Ovary (tissue), 9 donors: ENCODE data around the gene PIK3R5. TPM values are rescaled to one million over a fixed set of nuclear protein-coding genes. Genes with fewer than 3 reads are reported as not detected.

Experiments
- DNase-seq, 5 donors: peaks; one replicate each; pipeline ENCODE4 v3.0.0-alpha.2; 2019 to 2020
- H3K27ac ChIP-seq, 2 donors: fragments of 200-600 bp; one replicate each; pipeline versions ENCODE4 v1.5.1 to v1.8.0; 2019 to 2022
- H3K27me3 ChIP-seq: fragments of 200-600 bp; one replicate; pipeline ENCODE4 v1.8.0; 2022
- H3K36me3 ChIP-seq: fragments of 200-600 bp; sonication (generic); one replicate; pipeline ENCODE4 v1.5.1; 2019
- H3K4me1 ChIP-seq: one replicate; pipeline ENCODE4 v1.8.1; 2013; ENCODE audit warnings: mild to moderate bottlenecking, moderate library complexity; ENCODE audit not compliant: insufficient read depth
- H3K4me3 ChIP-seq: fragments of 200-600 bp; sonication (generic); one replicate; pipeline ENCODE4 v1.5.1; 2017
- H3K9me3 ChIP-seq, 2 donors: fragments of 200-600 bp in 1 of 2; sonication (generic) in 1 of 2; one replicate each; pipeline versions ENCODE4 v1.5.1 to v1.8.1; 2013 to 2019; ENCODE audit warnings: mild to moderate bottlenecking in 1 of 2, moderate library complexity in 1 of 2
- EP300 ChIP-seq: sonication (generic); formaldehyde crosslinking; IDR thresholded peaks from one replicate; pipeline ENCODE4 v1.6.1; 2017; ENCODE audit warnings: antibody characterized with exemption
- POLR2A ChIP-seq: fragments of 450-650 bp; IDR thresholded peaks from one replicate; pipeline ENCODE4 v1.6.1; 2017; ENCODE audit warnings: antibody characterized with exemption, mild to moderate bottlenecking, moderate library complexity
- WGBS, 3 donors: extraction: QIAGEN DNeasy Blood & Tissue Kit in 1 of 3; methylation state at CpG; one replicate each; pipeline versions ENCODE4 v1.1.5 to v1.1.7; 2013 to 2017; 5-methylcytosine and 5-hydroxymethylcytosine counted together
- intact Hi-C, 4 donors: fragments of 100-400 bp; cut with DNase I; formaldehyde crosslinking; loops; one replicate each; pipeline versions ENCODE4 v1.11.0 to v1.15.1; 2022 to 2023
- polyA plus RNA-seq, 2 donors: library from polyadenylated mRNA; stranded (reverse); fragments of 200-250 nt in 1 of 2; fragments of 350-450 nt in 1 of 2; fragmentation: Illumina TruSeq in 1 of 2; extraction: RNeasy Lipid Tissue Mini Kit (QIAGEN cat#74804) in 1 of 2; gene quantifications; one replicate each; pipeline ENCODE4 v1.2.3, GENCODE V29; 2013 to 2014
- total RNA-seq, 7 donors: library from RNA; depleted of rRNA in 2 of 7; stranded (reverse); fragments of >200 nt in 2 of 7; fragmentation: NEBNext Ultra II Directional in 3 of 7; extraction: Animal tissue kit (Norgen Biotek cat#: 25700) in 3 of 7; gene quantifications; one replicate each; pipeline versions ENCODE4 v1.1.0 to v1.2.4, GENCODE V29; 2016 to 2023
- TF ChIP-seq, protein P1 (sequence below), 3 donors: fragments of 450-650 bp in 2 of 3; fragments of 200-600 bp in 1 of 3; IDR thresholded peaks; one replicate each; pipeline versions ENCODE4 v1.5.1 to v1.8.0; 2016 to 2022; ENCODE audit warnings: antibody characterized with exemption in 3 of 3, mild to moderate bottlenecking in 1 of 3
- donor health status: DM: no; HTN: no; CAD: no; lungs with moderate emphysema.
- donor health status: DM: no; HTN: no; CAD: no.
- donor health status: Bipolar disorder and iron deficiency.
- donor health status: DM: yes; HTN: yes; CAD: no.
- donor health status: DM: no; HTN: no; CAD: no.
- donor health status: DM: yes; HTN: yes; CAD: no.

Gene PIK3R5
- total and polyA plus RNA-seq, 9 donors: 0.86 to 8.9 (median 3.7) TPM

DNA sequence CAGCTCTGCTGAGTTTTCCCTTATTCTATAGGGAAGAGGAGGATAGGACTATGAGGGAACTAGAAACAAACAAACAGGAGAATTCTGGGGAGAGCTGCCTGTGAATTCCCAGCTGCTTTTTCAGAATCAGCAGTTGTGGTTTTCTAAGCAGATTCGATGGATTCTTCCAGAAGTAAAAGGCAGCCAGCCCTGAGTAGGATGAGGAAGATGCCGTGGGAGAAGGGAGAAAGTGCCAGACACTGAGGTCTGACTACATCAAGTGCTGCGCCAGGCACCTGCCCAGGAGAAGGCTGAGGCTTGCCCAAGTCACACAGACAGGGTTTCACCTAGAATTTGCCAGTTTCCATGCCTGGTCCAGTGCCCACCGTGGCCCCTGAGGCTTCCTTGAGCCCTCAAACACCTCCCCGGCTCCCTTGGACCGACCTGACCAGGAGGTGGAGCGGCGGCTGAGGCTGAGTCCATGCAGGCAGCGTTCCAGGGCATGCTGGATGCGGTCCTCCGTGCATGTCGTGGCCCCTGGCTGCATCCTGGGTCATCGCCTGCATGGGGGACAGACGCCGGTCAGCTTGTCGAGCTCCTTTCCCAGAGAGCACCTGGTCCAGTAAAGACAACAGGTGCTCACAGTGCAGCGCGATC is 54.4 kb downstream of the PIK3R5 start:
- WGBS, 3 donors: 71 to 85% (median 79%) methylated on average over 18 of the region's 18 CpGs
- H3K9me3 ChIP-seq: no peaks in the 10 kb centered on the region
- H3K4me1 ChIP-seq: no peaks in the 10 kb centered on the region
- H3K27ac ChIP-seq: no peak overlapping the region
- TF ChIP-seq, protein P1, sequence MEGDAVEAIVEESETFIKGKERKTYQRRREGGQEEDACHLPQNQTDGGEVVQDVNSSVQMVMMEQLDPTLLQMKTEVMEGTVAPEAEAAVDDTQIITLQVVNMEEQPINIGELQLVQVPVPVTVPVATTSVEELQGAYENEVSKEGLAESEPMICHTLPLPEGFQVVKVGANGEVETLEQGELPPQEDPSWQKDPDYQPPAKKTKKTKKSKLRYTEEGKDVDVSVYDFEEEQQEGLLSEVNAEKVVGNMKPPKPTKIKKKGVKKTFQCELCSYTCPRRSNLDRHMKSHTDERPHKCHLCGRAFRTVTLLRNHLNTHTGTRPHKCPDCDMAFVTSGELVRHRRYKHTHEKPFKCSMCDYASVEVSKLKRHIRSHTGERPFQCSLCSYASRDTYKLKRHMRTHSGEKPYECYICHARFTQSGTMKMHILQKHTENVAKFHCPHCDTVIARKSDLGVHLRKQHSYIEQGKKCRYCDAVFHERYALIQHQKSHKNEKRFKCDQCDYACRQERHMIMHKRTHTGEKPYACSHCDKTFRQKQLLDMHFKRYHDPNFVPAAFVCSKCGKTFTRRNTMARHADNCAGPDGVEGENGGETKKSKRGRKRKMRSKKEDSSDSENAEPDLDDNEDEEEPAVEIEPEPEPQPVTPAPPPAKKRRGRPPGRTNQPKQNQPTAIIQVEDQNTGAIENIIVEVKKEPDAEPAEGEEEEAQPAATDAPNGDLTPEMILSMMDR (IDR thresholded peaks at IDR 0.05): no peak
- TF ChIP-seq POLR2A (no peak), EP300 (no peak)
- no peak for DNase-seq
- no peak overlapping the region for H3K4me3 ChIP-seq
- H3K27me3 ChIP-seq: no peaks in the 10 kb centered on the region
- intact Hi-C loops: no loop called here
- no peaks in the 10 kb centered on the region for H3K36me3 ChIP-seq

DNA sequence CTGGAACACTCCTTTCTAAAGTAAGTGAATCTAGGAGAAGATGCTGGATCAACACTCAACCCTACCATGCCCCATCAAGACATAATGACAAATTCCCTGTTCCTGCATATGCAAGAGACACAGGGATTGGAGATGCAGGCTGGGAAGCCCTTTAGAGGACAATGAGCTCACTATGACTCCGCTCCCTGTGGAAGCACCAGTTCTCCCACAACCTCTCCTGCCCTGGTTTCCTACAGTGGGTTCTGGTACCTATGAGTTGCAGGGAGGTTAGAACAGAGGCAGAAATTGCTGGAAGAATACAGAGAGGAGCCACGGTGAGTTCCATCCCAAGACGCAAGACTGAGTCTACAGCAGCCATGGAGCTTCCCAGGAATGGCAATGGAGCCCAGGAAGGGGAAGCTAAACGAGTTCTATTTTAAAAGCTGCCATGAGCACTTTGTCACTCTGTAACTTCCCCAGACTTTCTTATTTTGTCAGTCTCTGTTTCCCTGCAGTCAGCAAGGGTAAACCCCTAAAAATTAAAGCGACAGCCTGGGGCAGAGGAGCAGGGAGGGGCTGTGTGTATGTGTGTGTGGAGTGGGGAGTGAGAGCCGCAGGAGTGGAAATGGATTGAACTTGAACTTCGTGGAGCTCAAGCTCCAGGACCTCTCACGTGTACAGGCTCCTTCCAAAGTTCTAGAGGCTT is 55.8 kb downstream of the PIK3R5 start:
- intact Hi-C loops: loop anchor here in 1 of 4 donors (10.0 kb wide), 1 partner anchor 445 kb away; no protein-coding TSS in a partner anchor
- H3K36me3 ChIP-seq: no peaks in the 10 kb centered on the region
- no peak overlapping the region for H3K27ac ChIP-seq
- 69 to 71% (median 70%) methylated on average over 8 of the region's 8 CpGs for WGBS, 3 donors
- no peaks in the 10 kb centered on the region for H3K27me3 ChIP-seq
- no peaks in the 10 kb centered on the region for H3K9me3 ChIP-seq
- no peak overlapping the region for H3K4me3 ChIP-seq
- no peaks in the 10 kb centered on the region for H3K4me1 ChIP-seq
- TF ChIP-seq, protein P1 (IDR thresholded peaks at IDR 0.05): no peak
- TF ChIP-seq POLR2A (no peak), EP300 (no peak)
- no peak for DNase-seq

DNA sequence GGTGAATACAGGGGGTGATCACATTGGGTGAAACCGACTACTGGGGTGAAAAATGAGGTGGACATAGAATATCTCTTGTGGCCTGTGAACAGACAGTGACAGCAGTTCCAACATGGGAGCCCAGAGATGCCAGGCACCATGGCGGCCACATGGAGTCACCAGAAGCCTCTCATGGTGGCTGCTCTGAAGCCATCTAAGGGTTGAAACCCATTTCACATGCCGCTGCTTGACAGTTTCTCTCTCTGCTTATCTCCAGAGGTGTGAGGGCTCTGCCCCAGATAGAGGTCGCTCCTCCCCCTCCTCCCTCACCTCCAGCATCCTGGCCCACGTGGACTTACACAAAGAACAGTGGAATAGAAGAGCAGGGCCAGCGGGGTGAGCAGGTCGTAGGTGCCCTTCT is 60.2 kb downstream of the PIK3R5 start:
- H3K27ac ChIP-seq: no peak overlapping the region
- H3K27me3 ChIP-seq: no peaks in the 10 kb centered on the region
- no peaks in the 10 kb centered on the region for H3K36me3 ChIP-seq
- 67 to 69% (median 69%) methylated on average over 7 of the region's 7 CpGs for WGBS, 3 donors
- H3K9me3 ChIP-seq: no peaks in the 10 kb centered on the region
- H3K4me3 ChIP-seq: no peak overlapping the region
- TF ChIP-seq EP300: no peak
- no peak for TF ChIP-seq POLR2A
- TF ChIP-seq, protein P1 (IDR thresholded peaks at IDR 0.05): no peak
- H3K4me1 ChIP-seq: no peaks in the 10 kb centered on the region
- intact Hi-C loops: loop anchor here in 1 of 4 donors (10.0 kb wide), 1 partner anchor 449 kb away; no protein-coding TSS in a partner anchor
- no peak for DNase-seq

DNA sequence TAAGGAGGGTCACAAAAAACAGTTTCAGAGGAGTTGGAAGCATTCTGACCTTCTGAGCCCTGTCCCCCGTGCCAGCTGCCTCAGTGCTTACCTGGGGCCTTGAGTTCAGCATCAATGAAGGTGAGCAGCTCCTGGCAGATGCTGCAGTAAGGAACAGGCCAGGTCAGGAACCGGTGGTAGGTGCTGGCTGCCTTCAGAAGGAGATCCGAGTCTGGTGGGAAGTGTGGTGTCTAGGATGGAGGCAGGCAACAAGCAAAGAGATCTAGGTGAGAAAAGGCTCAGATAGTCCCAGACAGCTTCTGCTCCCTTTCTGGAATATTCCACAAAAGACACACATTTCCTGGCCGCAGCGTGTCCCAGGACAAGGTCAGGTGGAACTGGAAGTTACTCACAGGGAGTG is 60.8 kb downstream of the PIK3R5 start:
- intact Hi-C loops: loop anchor here in 1 of 4 donors (10.0 kb wide), 1 partner anchor 450 kb away; no protein-coding TSS in a partner anchor
- 84 to 86% (median 86%) methylated on average over 5 of the region's 5 CpGs for WGBS, 3 donors
- Histone ChIP-seq H3K27ac (no peak overlapping the region), H3K4me1 (no peaks in the 10 kb centered on the region), H3K4me3 (no peak overlapping the region), H3K27me3 (no peaks in the 10 kb centered on the region), H3K36me3 (no peaks in the 10 kb centered on the region), H3K9me3 (no peaks in the 10 kb centered on the region)
- DNase-seq: no peak
- no peak for TF ChIP-seq EP300
- TF ChIP-seq, protein P1 (IDR thresholded peaks at IDR 0.05): no peak
- TF ChIP-seq POLR2A: no peak
